ENCODE data around the gene SEC22A. TPM values are rescaled to one million over a fixed set of nuclear protein-coding genes. Genes with fewer than 3 reads are reported as not detected.
A peak's percentile ranks its signal among the peaks of the same experiment; 100 is the strongest.

Gene SEC22A
- total and polyA plus RNA-seq, 2 of the 13 experiments (the other 11 are each of a cell fraction or from before 2014, with no cell fraction given): 14.1 to 17.3 TPM

- TF ChIP-seq ARNT2 (CRISPR knock-in tag; IDR thresholded peaks at IDR 0.05; ENCODE audit: low read depth) (no peak), ETV6 (CRISPR knock-in tag; conservative IDR thresholded peaks at IDR 0.05) (no peak), ZBTB7A (CRISPR knock-in tag; IDR thresholded peaks at IDR 0.05) (no peak; the same call in 1 of the 2 replicates), MAF1 (CRISPR knock-in tag; IDR thresholded peaks at IDR 0.05; ENCODE audit: borderline replicate concordance) (no peak), KLF15 (CRISPR knock-in tag; IDR thresholded peaks at IDR 0.05; ENCODE audit: borderline replicate concordance) (no peak), POGK (CRISPR knock-in tag; conservative IDR thresholded peaks at IDR 0.05) (peak; percentile 78), RNF219 (CRISPR knock-in tag; IDR thresholded peaks at IDR 0.05) (no peak), MEF2D (CRISPR knock-in tag; IDR thresholded peaks at IDR 0.05) (peak; percentile 32; the same call in 1 of the 2 replicates), DZIP1 (CRISPR knock-in tag; IDR thresholded peaks at IDR 0.05) (no peak), RFX1 (IDR thresholded peaks at IDR 0.05) (no peak), ZNF232 (CRISPR knock-in tag; IDR thresholded peaks at IDR 0.05; ENCODE audit: borderline replicate concordance) (no peak; the same call in 1 of the 2 replicates), FOSL2 (CRISPR knock-in tag; IDR thresholded peaks at IDR 0.05) (no peak; the same call in none of the 2 replicates), NR2F2 (IDR thresholded peaks at IDR 0.05; ENCODE audit: borderline replicate concordance, low read depth) (no peak), ZNF710 (CRISPR knock-in tag; IDR thresholded peaks at IDR 0.05; ENCODE audit: borderline replicate concordance) (no peak), MATR3 (CRISPR knock-in tag; IDR thresholded peaks at IDR 0.05) (no peak), CBX2 (IDR thresholded peaks at IDR 0.05; ENCODE audit: low read depth, low read length) (no peak), CBX2 (CRISPR knock-in tag; IDR thresholded peaks at IDR 0.05; ENCODE audit: low read depth) (no peak), ETV5 (CRISPR knock-in tag; IDR thresholded peaks at IDR 0.05; ENCODE audit: borderline replicate concordance) (no peak), ZSCAN29 (CRISPR knock-in tag; conservative IDR thresholded peaks at IDR 0.05) (no peak; the same call in 1 of the 2 replicates)
These were observed at the start of gene SEC22A (continued) for GRCh38 chr3:123201557-123202427.
